ENCODE results near the gene BFSP2.

DNA sequence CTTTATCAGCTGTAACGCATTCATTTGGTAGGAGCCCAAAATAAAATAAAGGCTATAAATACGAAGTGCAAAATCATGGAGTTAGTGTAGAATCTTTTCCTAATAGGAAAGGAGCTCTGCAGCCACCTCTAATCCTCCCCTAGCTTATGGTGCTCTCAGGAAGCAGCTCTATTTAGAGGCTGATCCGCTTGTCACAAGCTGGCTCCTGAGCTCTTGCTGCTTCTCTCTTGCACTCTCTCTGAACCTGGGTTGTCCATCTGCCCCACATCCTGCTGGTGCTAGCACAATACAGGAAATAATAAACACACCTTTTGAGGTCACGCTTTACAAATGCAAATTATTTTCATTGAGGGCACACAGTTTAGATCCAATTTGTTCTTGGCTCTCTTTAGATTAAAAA, 37.3 kb upstream of the BFSP2 start:
- TF ChIP-seq TAF1 (CRISPR knock-in tag; IDR thresholded peaks at IDR 0.05) = no peak
- TF ChIP-seq MTA1 (CRISPR knock-in tag; IDR thresholded peaks at IDR 0.05; ENCODE audit: borderline replicate concordance) = no peak
- TF ChIP-seq, protein P1, sequence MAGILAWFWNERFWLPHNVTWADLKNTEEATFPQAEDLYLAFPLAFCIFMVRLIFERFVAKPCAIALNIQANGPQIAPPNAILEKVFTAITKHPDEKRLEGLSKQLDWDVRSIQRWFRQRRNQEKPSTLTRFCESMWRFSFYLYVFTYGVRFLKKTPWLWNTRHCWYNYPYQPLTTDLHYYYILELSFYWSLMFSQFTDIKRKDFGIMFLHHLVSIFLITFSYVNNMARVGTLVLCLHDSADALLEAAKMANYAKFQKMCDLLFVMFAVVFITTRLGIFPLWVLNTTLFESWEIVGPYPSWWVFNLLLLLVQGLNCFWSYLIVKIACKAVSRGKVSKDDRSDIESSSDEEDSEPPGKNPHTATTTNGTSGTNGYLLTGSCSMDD (CRISPR knock-in tag; IDR thresholded peaks at IDR 0.05) = no peak
- no peak for TF ChIP-seq EZH2 (conservative IDR thresholded peaks at IDR 0.05; ENCODE audit: low read depth, low read length)
- no peak for TF ChIP-seq CHD4 (IDR thresholded peaks at IDR 0.05; ENCODE audit: borderline replicate concordance, low read length)
- no peak for TF ChIP-seq DNMT3B (CRISPR knock-in tag; conservative IDR thresholded peaks at IDR 0.05)
